ACC112 (cell line): Measurements from ENCODE around the gene EGFR.

Source experiments
- H2AFZ ChIP-seq: fragments of 200-600 bp; sonication (generic); one replicate; pipeline ENCODE4 v1.6.0; 2017; ENCODE audit warnings: antibody characterized with exemption, low read length; ENCODE audit not compliant: unreplicated experiment
- H3K27ac ChIP-seq: fragments of 200-600 bp; sonication (generic); 2 replicates; pipeline ENCODE4 v1.5.1; 2014; ENCODE audit warnings: low read depth, mild to moderate bottlenecking, antibody characterized with exemption, low read length, moderate library complexity
- H3K27me3 ChIP-seq: fragments of 200-600 bp; sonication (generic); 2 replicates; pipeline ENCODE4 v1.6.1; 2014; ENCODE audit warnings: mild to moderate bottlenecking, antibody characterized with exemption, low read length, moderate library complexity, mixed read lengths; ENCODE audit not compliant: insufficient read depth
- H3K36me3 ChIP-seq: fragments of 200-600 bp; sonication (generic); 2 replicates; pipeline ENCODE4 v1.6.1; 2016; ENCODE audit warnings: mild to moderate bottlenecking, antibody characterized with exemption, low read length, moderate library complexity, mixed read lengths; ENCODE audit not compliant: insufficient read depth
- H3K4me1 ChIP-seq: fragments of 200-600 bp; sonication (generic); one replicate; pipeline ENCODE4 v1.6.1; 2016; ENCODE audit warnings: low read length, mixed read lengths; ENCODE audit not compliant: insufficient read depth, unreplicated experiment, control insufficient read depth
- H3K4me3 ChIP-seq: fragments of 200-600 bp; sonication (generic); 2 replicates; pipeline ENCODE4 v1.5.1; 2014; ENCODE audit warnings: mild to moderate bottlenecking, low read depth, low read length
- H3K79me2 ChIP-seq: fragments of 200-600 bp; sonication (generic); one replicate; pipeline ENCODE4 v1.6.0; 2016; ENCODE audit warnings: low read length; ENCODE audit not compliant: control insufficient read depth, unreplicated experiment, insufficient read depth

The EGFR gene

DNA sequence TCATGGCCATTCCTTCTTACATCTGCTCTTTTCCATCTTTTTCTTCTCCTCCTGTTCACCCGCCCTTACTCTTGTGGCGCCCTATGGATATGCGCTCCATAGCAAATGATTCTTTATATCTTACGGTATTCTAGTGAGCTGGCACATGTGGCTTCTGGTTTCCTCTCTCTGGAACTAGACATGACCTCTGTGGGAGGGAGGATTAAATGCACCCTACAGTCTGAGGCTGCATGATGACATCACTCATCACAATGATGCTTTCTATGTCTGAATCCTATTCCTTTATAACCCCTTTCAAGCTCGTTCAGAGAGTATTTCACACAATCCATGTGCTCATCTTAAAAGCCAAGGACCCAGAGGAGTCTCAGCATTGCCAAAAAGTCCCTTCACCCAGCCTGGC, 153.3 kb downstream of the EGFR start:
- H3K4me3 ChIP-seq: no peak overlapping the region
- H3K36me3 ChIP-seq: peaks cover 41% of the 10 kb centered on the region
- H3K79me2 ChIP-seq: no peaks in the 10 kb centered on the region
- no peak overlapping the region for H3K27ac ChIP-seq
- no peaks in the 10 kb centered on the region for H3K27me3 ChIP-seq
- H3K4me1 ChIP-seq: no peaks in the 10 kb centered on the region
- no peak overlapping the region for H2AFZ ChIP-seq

DNA sequence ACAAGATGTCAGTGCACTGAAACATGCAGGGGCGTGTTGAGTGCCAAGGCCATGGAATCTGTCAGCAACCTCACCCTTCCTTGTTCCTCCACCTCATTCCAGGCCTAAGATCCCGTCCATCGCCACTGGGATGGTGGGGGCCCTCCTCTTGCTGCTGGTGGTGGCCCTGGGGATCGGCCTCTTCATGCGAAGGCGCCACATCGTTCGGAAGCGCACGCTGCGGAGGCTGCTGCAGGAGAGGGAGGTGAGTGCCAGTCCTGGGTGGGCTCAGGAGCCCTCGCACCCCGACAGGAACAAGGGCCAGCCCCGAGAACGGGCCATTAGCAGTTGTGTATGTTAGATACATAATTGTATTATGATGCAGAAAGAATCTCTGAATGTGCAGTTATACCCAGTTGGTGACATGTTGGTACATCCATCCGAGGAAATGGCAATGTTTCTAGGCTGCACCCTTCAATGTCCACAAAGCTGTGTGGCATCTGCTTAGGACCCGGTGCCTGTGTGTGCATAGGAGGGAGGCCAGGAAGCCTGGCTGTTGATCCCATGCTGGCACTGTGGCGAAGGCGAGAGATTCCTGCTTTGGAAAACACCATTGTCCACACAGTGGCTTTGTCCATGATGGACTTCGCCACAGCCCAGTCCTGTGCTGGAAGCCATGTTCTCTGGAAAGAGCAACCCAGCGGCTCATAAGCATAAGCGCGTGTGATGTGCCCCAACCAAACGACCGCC, 154.2 kb downstream of the EGFR start:
- Histone ChIP-seq H3K4me1 (no peaks in the 10 kb centered on the region), H3K79me2 (no peaks in the 10 kb centered on the region), H3K27ac (no peak overlapping the region), H3K36me3 (peaks cover 42% of the 10 kb centered on the region), H3K27me3 (no peaks in the 10 kb centered on the region), H3K4me3 (no peak overlapping the region), H2AFZ (no peak overlapping the region)

DNA sequence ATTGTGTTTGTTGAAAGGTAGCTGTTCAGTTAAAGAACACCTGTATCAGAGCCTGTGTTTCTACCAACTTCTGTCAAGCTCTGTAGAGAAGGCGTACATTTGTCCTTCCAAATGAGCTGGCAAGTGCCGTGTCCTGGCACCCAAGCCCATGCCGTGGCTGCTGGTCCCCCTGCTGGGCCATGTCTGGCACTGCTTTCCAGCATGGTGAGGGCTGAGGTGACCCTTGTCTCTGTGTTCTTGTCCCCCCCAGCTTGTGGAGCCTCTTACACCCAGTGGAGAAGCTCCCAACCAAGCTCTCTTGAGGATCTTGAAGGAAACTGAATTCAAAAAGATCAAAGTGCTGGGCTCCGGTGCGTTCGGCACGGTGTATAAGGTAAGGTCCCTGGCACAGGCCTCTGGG, 154.9 kb downstream of the EGFR start:
- H3K27me3 ChIP-seq: no peaks in the 10 kb centered on the region
- no peaks in the 10 kb centered on the region for H3K4me1 ChIP-seq
- H3K4me3 ChIP-seq: no peak overlapping the region
- H3K27ac ChIP-seq: no peak overlapping the region
- H2AFZ ChIP-seq: no peak overlapping the region
- no peaks in the 10 kb centered on the region for H3K79me2 ChIP-seq
- peaks cover 46% of the 10 kb centered on the region for H3K36me3 ChIP-seq

DNA sequence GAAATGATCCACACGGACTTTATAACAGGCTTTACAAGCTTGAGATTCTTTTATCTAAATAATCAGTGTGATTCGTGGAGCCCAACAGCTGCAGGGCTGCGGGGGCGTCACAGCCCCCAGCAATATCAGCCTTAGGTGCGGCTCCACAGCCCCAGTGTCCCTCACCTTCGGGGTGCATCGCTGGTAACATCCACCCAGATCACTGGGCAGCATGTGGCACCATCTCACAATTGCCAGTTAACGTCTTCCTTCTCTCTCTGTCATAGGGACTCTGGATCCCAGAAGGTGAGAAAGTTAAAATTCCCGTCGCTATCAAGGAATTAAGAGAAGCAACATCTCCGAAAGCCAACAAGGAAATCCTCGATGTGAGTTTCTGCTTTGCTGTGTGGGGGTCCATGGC, 155.6 kb downstream of the EGFR start:
- H3K4me3 ChIP-seq: no peak overlapping the region
- peaks cover 46% of the 10 kb centered on the region for H3K36me3 ChIP-seq
- no peak overlapping the region for H3K27ac ChIP-seq
- H3K79me2 ChIP-seq: no peaks in the 10 kb centered on the region
- H2AFZ ChIP-seq: no peak overlapping the region
- H3K4me1 ChIP-seq: no peaks in the 10 kb centered on the region
- H3K27me3 ChIP-seq: no peaks in the 10 kb centered on the region

DNA sequence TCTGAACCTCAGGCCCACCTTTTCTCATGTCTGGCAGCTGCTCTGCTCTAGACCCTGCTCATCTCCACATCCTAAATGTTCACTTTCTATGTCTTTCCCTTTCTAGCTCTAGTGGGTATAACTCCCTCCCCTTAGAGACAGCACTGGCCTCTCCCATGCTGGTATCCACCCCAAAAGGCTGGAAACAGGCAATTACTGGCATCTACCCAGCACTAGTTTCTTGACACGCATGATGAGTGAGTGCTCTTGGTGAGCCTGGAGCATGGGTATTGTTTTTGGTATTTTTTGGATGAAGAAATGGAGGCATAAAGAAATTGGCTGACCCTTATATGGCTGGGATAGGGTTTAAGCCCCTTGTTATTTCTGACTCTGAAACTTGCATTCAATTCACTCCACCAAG, 156.0 kb downstream of the EGFR start:
- no peak overlapping the region for H3K27ac ChIP-seq
- no peaks in the 10 kb centered on the region for H3K79me2 ChIP-seq
- H3K36me3 ChIP-seq: peaks cover 50% of the 10 kb centered on the region
- no peaks in the 10 kb centered on the region for H3K27me3 ChIP-seq
- H2AFZ ChIP-seq: no peak overlapping the region
- H3K4me3 ChIP-seq: no peak overlapping the region
- H3K4me1 ChIP-seq: no peaks in the 10 kb centered on the region

DNA sequence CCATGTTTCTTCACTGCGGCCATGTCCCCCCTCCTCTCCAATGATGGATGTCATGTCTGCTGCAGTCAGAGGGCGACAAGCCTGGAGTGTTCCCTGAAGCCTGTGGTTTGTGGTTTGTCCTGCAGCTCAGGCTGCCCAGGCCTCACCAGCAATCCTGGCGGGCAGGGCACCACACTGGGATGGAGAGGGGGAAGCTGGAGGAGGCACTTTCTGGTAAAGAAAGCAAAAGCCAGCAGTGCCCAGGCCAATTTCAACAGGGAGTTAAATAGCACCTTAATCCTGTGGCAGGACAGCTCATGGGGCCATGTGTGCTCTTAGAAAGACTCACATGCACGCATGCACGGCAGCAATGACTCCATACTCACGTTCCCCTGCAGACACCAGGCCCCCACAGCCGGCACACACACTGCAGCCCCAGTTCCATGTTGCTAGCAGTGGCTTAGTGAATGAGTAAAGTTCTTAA, 158.3 kb downstream of the EGFR start:
- H2AFZ ChIP-seq: no peak overlapping the region
- H3K4me3 ChIP-seq: no peak overlapping the region
- no peaks in the 10 kb centered on the region for H3K4me1 ChIP-seq
- peaks cover 43% of the 10 kb centered on the region for H3K36me3 ChIP-seq
- no peaks in the 10 kb centered on the region for H3K79me2 ChIP-seq
- no peaks in the 10 kb centered on the region for H3K27me3 ChIP-seq
- no peak overlapping the region for H3K27ac ChIP-seq

DNA sequence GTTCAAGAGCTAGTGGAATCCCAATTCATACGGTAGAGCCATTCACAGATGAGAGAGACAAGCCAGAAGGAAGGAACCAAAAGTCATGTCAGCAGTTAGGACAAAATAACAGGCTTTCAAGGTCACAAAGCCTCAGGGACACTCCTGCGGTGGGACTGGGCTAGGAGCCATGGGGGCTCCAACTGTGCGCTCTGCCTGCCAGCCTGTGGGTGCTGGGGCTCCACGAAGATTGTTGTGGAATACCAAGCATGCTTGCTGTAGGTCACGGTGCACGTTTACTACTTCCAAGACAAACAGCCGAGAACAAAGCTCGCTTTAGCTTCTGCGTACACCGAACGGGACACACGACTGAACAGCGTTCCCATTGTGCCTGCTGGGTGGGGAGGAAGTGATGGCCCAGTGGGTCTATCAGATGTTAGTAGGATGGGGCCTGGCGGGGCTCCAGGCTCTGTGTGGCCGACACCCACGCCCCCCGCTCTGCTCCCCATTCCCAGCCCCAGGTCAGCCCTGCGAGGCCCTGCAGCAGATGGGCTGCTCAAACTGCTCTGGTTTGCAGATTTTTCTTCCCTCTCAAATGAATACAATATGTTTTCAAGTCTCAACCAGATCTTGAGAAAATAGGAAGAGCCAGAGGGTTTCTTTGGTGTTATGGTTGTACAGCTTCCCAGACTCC, 158.9 kb downstream of the EGFR start:
- peaks cover 37% of the 10 kb centered on the region for H3K36me3 ChIP-seq
- H3K4me3 ChIP-seq: no peak overlapping the region
- H3K27me3 ChIP-seq: no peaks in the 10 kb centered on the region
- H3K79me2 ChIP-seq: no peaks in the 10 kb centered on the region
- no peak overlapping the region for H2AFZ ChIP-seq
- no peaks in the 10 kb centered on the region for H3K4me1 ChIP-seq
- no peak overlapping the region for H3K27ac ChIP-seq

DNA sequence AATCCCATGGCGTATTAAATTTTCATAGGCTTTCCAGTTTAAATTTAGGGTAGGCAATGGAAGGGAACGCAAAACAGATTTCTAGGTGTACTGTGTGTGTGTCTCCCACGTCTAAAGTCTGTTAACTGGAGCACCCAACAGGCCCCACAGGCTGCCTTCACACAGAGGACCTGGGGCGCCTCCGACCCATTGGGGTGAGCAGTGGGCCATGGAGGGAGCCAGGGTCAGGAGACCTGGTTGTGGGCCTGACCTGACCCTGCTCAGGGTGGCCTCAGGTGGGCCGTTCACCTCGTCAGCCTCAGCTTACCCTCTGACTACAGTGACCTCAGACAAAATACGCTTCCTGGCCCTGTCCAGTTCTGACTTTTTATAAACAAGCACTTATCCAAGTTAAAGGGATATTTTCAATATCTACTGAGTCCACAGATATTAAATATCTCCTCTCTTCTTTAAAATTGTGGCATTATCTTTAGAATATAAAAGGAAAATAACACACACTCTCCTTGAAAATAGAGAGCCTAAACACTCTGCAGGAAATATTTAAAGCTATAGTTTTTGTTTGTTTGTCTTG, 159.6 kb downstream of the EGFR start:
- H3K27me3 ChIP-seq: no peaks in the 10 kb centered on the region
- H3K79me2 ChIP-seq: no peaks in the 10 kb centered on the region
- peaks cover 32% of the 10 kb centered on the region; the same call in 1 of the 2 replicates for H3K36me3 ChIP-seq
- H3K4me1 ChIP-seq: no peaks in the 10 kb centered on the region
- H2AFZ ChIP-seq: no peak overlapping the region
- no peak overlapping the region for H3K4me3 ChIP-seq
- no peak overlapping the region for H3K27ac ChIP-seq

DNA sequence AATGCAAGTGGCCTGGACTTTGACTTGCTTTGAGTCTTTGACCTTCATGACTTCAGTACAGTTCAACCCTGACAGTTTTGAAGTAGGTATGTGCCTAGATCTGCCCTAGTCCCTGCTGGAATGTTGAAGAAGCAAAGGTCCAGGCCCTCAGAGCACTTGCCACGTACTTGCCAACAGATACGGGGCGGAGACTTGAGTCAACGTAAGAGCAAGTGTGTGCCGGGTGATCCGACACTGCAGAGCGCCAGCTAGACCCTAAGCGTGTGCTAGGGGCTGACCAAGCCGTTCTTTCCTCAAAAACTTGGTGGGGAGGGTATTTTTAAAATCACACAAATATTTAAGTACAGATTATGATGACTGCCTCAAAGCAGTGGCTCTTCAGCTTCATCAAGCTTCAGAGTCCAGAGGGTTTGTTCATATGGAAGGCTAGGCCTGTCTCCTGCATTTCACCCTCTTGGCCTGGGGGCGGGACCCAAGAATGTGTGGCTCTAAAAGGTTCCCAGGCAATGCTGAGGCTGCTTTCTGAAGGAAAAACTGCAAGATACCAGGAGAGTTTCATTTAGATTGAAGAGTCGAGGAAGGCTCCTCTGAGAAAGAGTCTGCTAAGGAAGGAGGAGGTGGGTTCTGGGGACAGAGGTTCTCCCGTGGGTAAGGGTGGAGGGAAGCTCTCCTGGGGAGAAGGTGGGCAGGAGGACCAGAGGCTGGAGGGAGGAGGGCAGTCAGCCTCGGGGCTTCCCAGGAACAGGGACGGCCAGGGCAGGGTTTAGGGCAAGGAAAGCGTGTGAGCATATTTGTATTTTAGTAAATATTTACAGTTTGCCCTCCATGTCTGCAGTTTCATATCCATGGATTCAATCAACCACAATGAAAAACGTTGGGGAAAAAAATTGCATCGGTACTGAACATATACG, 160.3 kb downstream of the EGFR start:
- Histone ChIP-seq H3K4me3 (no peak overlapping the region), H3K4me1 (no peaks in the 10 kb centered on the region), H3K79me2 (no peaks in the 10 kb centered on the region), H3K27me3 (no peaks in the 10 kb centered on the region), H3K36me3 (peaks cover 32% of the 10 kb centered on the region; the same call in 1 of the 2 replicates), H3K27ac (no peak overlapping the region), H2AFZ (no peak overlapping the region)

DNA sequence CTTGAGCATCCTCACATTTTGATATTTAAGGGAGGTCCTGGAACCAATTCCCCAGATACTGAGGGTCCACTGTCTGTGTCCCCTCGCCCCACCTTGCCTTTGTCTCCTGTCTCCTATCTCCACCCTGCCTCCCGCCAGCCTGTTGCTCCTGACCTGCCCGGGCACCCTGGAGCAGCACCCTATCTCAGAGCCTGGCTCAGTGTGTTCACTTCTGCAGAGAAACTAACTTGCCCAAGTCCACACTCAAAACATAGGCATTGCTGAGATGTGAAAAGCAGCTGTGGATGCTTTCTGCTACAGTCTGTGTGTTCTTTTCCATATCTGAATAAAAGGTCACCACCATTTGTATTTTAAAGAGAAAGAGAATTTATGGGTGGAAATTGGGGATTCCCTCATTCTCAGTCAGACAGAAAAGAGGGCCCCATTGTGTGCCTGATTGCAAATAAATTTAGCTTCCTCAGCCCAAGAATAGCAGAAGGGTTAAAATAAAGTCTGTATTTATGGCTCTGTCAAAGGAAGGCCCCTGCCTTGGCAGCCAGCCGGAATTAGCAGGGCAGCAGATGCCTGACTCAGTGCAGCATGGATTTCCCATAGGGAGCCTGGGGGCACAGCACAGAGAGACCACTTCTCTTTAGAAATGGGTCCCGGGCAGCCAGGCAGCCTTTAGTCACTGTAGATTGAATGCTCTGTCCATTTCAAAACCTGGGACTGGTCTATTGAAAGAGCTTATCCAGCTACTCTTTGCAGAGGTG, 161.3 kb downstream of the EGFR start:
- Histone ChIP-seq H3K4me1 (peaks cover under 1% of the 10 kb centered on the region), H3K79me2 (no peaks in the 10 kb centered on the region), H2AFZ (no peak overlapping the region), H3K36me3 (peaks cover 29% of the 10 kb centered on the region; the same call in 1 of the 2 replicates), H3K27ac (no peak overlapping the region), H3K4me3 (no peak overlapping the region), H3K27me3 (no peaks in the 10 kb centered on the region)
